ENCODE results near the gene ATPAF1.
"Not testable (repeated sequence)": the region's sequence is repeated elsewhere in the genome, so short reads cannot be mapped to it uniquely, and the experiment has no call there.

ATPAF1 gene

DNA sequence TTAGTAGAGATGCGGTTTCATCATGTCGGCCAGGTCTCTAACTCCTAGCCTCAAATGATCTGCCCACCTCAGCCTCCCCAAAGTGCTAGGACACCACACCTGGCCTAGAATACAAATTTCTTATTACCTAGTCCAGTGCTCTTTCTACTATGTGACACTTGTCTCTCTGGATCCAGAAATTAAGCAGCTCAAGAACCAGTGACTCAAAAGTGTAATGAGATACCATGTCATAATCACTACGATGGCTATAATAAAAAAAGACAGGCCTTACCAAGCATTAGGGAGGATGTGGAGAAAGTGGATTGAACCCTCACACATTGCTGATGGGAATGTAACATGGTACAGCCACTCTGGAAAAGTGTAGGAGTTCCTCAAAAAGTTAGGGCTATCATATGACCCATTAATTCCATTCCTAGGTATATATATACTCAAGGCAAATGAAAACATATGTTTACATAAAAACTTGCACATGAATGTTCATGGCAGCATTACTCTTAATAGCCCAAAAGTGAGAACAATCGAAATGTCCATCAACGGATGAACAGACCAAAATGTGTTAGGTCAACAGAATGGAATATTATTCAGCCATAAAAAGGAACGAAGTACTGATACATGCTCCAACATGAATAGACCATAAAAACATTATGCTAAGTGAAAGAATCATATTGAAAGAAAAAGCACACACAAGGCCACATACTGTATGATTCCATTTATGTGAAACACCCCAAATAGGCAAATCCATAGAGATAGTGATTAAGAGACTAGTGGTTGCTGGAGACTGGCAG is 11.8 kb upstream of the ATPAF1 start:
- no peak for DNase-seq

- DNase-seq: no peak
Measured at GRCh38 chr1:46677339-46677738, 9.2 kb upstream of the ATPAF1 start.

DNA sequence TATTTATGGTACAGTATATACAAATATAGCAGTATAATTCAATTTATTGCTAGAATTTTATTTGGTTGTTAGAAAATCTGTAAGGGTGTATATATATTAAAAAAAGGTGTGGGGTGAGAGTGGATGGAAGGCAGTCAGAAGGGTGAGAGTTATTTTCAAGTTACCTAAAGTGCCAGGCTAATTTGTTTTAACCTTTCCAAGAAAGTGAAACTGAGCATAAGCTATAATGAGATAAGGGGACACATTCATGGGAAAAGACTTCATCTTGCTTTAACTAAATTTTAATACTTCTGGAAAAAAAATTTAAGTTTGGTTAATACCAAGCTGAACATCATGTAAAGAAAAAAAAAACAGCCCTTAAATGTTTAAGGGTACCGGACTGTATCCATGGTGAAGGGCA is 8.4 kb upstream of the ATPAF1 start:
- no peak for DNase-seq

- peak; percentile 55 for DNase-seq
Measured at GRCh38 chr1:46675549-46676314, 7.6 kb upstream of the ATPAF1 start.

DNA sequence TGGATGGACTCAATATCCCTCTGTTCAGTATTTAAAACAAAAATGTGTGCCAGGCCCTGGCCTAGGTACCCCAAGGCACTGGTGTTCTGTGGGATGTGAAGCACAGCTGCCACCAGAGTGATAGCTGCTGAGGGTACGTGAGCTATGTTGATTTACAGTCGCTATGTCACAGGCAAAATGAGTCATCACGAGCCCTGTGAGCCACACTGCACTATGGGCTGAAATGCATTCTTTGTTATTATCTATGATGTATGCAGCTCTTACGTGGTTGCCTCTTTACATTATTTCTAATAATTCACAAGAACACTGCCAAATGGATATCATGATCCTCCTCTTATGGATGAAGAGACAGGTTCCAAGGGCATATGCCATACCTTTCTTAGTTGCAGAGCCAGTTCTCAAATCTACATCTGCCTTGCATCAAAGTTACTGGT is 5.6 kb upstream of the ATPAF1 start:
- no peak for DNase-seq

DNA sequence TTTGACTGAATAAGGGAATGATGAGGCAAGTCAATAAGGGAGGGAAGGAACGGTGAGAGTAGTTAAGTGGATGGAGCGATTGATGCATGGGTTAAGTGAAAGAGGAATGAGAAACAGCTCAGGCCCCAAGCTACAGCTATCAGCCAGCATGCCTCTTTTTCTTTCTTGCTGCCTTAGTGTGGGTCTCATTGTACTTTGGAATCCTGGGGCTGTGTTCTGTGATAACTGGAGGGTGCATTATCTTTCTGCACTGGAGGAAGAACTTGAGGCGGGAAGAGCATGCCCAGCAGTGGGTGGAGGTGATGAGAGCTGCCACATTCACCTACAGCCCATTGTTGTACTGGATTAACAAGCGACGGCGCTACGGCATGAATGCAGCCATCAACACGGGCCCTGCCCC is 4.5 kb upstream of the ATPAF1 start:
- DNase-seq: no peak

DNA sequence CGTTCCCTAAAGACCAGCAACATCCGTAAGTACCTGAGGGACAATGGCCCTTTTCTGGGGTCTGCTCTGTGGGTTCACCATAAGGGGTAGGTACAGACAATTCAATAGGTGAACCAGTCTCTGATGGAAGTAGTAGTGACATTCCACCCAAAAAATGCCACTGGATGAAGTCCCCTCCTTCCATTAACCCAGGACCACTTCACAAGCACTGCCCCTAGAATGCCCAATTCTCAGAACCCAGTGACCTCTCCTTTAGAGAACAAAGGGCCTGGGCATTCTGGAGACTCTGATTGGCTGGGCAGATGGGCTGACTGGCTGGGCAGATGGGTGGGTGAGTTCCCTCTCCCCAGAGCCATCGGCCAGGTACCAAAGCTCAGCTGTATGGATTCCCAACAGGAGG is 3.4 kb upstream of the ATPAF1 start, which contains the start of gene TEX38:
TSS of gene TEX38 (plus strand) at position 301 of the 400 bp plus-strand sequence. CDS start at position 382, 81 bp downstream.
- no peak for DNase-seq

GRCh38 chr1:46670134-46670533 is 2.0 kb upstream of the ATPAF1 start:
- no peak for DNase-seq

GRCh38 chr1:46665983-46666382 is 2.2 kb downstream of the ATPAF1 start:
- DNase-seq: no peak

DNA sequence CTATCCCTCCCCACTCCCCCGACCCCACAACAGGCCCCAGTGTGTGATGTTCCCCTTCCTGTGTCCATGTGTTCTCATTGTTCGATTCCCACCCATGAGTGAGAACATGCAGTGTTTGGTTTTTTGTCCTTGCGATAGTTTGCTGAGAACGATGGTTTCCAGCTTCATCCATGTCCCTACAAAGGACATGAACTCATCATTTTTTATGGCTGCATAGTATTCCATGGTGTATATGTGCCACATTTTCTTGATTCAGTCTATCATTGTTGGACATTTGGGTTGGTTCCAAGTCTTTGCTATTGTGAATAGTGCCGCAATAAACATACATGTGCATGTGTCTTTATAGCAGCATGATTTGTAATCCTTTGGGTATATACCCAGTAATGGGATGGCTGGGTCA is 5.2 kb downstream of the ATPAF1 start:
- DNase-seq: not testable (repeated sequence)

DNA sequence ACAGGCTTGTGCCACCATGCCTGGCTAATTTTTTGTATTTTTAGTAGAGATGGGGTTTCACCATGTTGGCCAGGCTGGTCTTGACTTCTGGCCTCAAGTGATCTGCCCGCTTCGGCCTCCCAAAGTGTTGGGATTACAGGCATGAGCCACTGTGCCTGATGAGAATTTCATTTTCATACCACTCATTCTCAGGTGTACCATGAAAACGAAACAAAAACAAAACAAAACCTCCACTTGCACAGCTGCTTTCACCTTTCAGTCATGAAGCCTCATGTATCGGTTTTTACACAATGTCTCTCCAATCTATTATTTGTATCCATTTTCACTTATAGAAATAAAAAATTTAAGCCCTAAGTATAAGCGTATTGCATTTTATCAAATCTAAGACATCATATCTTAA is 8.0 kb downstream of the ATPAF1 start:
- DNase-seq: not testable (repeated sequence)

- DNase-seq: no peak
Measured at GRCh38 chr1:46659307-46659870, 8.8 kb downstream of the ATPAF1 start.

GRCh38 chr1:46657775-46658174 is 10.4 kb downstream of the ATPAF1 start:
- no peak for DNase-seq

GRCh38 chr1:46656643-46657042 is 11.5 kb downstream of the ATPAF1 start:
- DNase-seq: no peak

GRCh38 chr1:46655848-46656247 is 12.3 kb downstream of the ATPAF1 start:
- DNase-seq: no peak

DNA sequence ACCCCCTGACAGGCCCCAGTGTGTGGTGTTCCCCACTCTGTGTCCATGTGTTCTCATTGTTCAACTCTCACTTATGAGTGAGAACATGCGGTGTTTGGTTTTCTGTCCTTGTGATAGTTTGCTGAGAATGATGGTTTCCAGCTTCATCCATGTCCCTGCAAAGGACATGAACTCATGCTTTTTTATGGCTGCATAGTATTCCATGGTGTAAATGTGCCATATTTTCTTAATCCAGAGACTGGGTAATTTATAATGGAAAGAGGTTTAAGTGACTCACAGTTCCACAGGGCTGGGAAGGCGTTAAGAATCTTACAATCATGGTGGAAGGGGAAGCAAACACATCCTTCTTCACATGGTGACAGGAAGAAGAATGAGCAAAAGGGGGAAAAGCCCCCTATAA is 13.5 kb downstream of the ATPAF1 start:
- not testable (repeated sequence) for DNase-seq

GRCh38 chr1:46654012-46654411 is 14.2 kb downstream of the ATPAF1 start:
- DNase-seq: no peak

GRCh38 chr1:46653405-46653958 is 14.7 kb downstream of the ATPAF1 start:
- DNase-seq: no peak

DNA sequence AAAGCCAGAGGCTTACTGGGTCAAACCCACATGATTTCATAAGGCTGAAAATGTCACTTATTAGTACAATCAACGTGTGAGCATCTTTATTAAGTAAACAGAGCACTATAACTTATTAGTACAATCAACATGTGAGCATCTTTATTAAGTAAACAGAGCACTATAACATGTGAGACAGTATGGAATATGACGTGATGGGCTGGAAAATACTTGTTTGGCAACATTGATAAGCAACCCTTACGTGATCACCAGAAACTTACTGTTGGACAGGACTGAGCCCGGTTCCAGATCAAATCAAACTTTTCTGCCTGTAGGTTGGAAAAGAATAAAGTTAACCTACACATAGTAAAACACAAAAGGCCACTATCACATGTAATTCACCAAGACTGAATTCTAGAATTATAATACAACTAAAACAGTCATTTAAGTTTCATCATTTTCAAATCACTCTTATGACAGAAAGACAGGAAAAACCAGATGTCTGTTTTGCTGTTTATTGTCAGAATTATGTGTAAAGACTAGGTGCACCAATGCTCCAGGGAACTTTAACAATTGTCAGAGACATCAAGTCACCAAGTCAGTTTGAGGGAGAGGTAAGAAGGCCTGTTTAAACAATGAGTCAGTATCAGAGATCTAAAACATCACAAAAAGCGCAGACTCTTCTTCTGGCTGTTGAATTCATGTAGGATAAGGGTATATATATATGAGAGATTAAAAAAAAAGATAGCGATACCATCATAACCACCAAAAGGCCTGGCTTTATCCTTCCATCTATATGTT is 15.7 kb downstream of the ATPAF1 start:
- no peak for DNase-seq

DNA sequence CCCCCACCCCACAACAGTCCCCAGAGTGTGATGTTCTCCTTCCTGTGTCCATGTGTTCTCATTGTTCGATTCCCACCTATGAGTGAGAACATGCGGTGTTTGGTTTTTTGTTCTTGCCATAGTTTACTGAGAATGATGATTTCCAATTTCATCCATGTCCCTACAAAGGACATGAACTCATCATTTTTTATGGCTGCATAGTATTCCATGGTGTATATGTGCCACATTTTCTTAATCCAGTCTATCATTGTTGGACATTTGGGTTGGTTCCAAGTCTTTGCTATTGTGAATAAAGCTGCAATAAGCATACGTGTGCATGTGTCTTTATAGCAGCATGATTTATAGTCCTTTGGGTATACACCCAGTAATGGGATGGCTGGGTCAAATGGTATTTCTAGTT is 17.0 kb downstream of the ATPAF1 start:
- not testable (repeated sequence) for DNase-seq

DNA sequence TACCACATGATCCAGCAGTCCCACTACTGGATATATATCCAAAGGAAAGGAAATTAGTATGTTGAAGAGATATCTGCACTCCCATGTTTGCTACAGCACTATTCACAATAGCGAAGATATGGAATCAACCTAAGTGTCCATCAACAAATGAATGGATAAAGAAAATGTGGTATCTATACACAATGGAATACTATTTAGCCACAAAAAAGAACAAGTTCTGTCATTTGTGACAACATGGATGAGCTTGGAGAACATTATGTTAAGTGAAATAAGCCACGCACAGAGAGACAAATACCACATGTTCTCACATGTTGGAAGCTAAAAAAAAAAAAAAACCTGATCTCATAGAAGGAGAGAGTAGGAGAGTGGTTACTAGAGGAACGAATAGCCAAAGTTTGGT is 17.7 kb downstream of the ATPAF1 start:
- no peak for DNase-seq

DNA sequence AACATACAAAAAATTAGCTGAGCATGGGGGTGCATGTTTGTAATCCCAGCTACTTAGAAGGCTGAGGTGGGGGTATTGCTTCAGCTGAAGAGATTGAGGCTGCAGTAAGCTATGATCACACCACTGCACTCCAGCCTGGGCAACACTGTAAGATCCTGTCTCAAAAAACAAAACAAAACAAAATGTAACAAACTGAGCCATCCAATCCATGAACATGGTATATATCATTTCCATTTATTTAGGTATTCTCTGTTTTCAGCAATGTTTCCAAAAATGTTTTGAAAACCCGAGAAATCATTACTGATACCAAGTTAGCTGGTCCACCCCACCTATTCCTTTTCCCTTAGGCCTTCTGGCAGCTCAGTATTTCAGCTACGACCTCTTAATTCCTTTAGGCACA is 18.4 kb downstream of the ATPAF1 start:
- no peak for DNase-seq

DNA sequence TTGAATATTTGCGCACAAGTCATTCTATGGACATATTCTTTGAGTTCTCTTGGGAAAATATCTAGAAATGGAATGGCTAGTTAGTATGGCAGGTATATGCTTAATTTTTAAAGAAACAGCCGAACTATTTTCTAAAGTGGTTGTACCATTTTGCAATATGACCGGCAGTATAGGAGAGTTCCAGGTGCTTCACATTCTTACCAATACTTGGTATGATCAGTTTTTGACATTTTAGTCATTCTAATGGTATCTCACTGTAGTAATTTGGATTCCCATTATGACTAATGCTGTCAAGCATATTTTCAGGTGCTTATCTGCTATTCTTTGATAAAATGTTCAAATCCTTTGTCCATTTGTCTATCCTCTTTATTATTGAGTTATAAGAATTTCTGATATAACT is 20.6 kb downstream of the ATPAF1 start:
- no peak for DNase-seq
